C4-2B (cell line): ENCODE results near the gene DNAH2.

Experiments used
- H3K27ac ChIP-seq: fragments of 450-650 bp; 2 replicates; pipeline ENCODE4 v1.5.1; 2017
- ZFX ChIP-seq: fragments of 450-650 bp; IDR thresholded peaks from 2 replicates; pipeline ENCODE4 v1.6.1; 2017
- TF ChIP-seq, protein P1 (sequence below): fragments of 450-650 bp; conservative IDR thresholded peaks from 2 replicates; pipeline ENCODE4 v1.5.1; 2017; ENCODE audit warnings: mild to moderate bottlenecking

The DNAH2 gene

GRCh38 chr17:7750321-7750821 lies 32.8 kb downstream of the DNAH2 start:
- TF ChIP-seq ZFX: no peak
- TF ChIP-seq, protein P1, sequence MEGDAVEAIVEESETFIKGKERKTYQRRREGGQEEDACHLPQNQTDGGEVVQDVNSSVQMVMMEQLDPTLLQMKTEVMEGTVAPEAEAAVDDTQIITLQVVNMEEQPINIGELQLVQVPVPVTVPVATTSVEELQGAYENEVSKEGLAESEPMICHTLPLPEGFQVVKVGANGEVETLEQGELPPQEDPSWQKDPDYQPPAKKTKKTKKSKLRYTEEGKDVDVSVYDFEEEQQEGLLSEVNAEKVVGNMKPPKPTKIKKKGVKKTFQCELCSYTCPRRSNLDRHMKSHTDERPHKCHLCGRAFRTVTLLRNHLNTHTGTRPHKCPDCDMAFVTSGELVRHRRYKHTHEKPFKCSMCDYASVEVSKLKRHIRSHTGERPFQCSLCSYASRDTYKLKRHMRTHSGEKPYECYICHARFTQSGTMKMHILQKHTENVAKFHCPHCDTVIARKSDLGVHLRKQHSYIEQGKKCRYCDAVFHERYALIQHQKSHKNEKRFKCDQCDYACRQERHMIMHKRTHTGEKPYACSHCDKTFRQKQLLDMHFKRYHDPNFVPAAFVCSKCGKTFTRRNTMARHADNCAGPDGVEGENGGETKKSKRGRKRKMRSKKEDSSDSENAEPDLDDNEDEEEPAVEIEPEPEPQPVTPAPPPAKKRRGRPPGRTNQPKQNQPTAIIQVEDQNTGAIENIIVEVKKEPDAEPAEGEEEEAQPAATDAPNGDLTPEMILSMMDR: no peak
- H3K27ac ChIP-seq: no peak overlapping the region

DNA sequence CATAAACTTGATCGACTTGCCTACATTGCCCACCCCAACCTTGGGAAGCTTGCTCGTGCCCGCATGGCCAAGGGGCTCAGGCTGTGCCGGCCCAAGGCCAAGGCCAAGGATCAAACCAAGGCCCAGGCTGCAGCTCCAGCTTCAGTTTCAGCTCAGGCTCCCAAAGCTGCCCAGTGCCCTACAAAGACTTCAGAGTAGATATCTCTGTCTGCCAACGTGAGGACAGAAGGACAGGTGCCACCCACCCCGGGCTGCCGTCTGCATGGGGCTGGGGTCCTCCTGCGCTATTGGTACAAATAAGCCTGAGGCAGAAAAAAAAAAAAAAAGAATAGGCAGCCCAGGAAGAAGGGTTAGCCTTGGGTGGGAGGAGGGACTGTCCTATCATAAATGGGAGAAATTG lies 37.1 kb downstream of the DNAH2 start:
- H3K27ac ChIP-seq: no peak overlapping the region
- TF ChIP-seq, protein P1: no peak
- TF ChIP-seq ZFX: no peak

DNA sequence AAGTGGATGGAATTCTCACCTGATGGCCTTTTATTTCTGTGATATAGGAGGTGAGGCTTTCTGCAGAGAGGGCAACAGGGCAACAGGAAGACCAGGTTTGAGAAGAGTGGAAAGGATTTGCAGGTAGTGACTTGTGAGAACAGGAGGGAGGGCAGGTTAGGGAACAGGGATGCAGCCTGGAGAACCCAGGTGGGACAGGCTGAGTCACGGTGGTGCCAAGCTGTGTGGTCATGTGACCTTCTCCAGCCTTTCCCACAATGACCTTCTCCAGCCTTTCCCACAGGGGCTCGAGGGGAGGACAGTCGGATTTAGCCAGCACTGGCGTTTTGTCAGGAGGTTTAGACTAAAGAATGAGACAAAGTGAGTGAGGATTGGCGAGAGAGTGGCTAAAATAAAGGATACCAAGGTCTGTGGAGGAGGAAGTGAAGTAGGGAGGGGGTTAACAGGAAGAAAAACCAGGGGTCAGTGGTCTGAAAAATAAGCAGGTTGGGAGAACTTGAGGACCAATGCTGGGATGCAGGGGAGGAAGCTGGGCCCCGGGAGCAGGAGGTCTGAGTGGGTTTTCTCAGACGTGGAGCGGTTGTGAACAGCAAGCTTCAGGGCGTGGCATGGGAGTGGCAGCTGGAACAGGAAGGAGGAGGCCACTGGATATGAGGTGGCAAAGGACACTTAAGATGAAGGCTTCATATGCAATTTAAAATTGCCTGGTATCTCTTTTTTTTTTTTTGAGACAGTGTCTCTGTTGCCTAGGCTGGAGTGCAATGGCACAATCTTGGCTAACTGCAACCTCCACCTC lies 37.7 kb downstream of the DNAH2 start:
- TF ChIP-seq, protein P1: no peak
- TF ChIP-seq ZFX: no peak
- H3K27ac ChIP-seq: no peak overlapping the region

DNA sequence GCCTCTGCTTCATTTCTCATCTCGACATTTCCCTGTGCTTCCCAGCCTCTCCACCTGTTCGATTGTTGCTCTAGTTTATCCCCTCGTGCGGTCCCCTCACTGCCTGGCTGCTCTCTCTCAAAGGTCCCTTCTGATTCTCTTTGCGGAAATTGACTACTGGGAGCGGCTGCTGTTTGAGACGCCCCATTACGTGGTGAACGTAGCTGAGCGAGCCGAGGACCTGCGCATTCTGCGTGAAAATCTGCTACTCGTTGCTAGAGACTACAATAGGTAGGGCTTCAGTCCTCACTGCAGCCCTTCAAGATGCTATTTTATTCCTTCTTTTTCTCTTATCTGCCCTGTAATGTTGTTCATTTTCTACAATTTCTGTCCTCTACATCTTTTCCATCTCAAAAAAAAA lies 39.4 kb downstream of the DNAH2 start:
- H3K27ac ChIP-seq: no peak overlapping the region
- TF ChIP-seq ZFX: no peak
- TF ChIP-seq, protein P1: no peak

DNA sequence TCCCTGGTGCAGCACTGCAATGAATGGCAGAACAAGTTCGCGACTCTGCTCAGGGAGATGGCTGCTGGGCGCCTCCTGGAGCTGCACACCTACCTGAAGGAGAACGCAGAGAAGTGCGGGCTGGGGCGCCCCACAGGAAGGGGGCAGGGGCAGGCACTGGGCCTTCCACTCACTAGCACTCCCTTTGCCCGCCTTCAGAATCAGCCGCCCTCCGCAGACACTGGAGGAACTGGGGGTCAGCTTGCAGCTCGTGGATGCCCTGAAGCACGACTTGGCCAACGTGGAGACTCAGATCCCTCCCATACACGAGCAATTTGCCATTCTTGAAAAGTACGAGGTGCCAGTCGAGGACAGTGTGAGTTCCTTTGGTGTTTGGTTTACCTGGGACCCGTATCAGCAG lies 46.4 kb downstream of the DNAH2 start:
- TF ChIP-seq ZFX: no peak
- TF ChIP-seq, protein P1: no peak
- H3K27ac ChIP-seq: no peak overlapping the region

GRCh38 chr17:7767004-7767403 lies 49.5 kb downstream of the DNAH2 start:
- no peak overlapping the region for H3K27ac ChIP-seq
- TF ChIP-seq, protein P1: no peak
- no peak for TF ChIP-seq ZFX

- H3K27ac ChIP-seq: no peak overlapping the region
- TF ChIP-seq ZFX: no peak
- TF ChIP-seq, protein P1: no peak
These were observed 50.0 kb downstream of the DNAH2 start for GRCh38 chr17:7767405-7768021.
